Nephron progenitor cell (in vitro differentiated cells): ENCODE measurements around the gene FAM20A.

ENCODE experiments used
- DNase-seq: peaks from one replicate; pipeline ENCODE4 v3.0.0; 2021
- H3K27ac Mint-ChIP-seq: 2 replicates; pipeline ENCODE4 v1.8.0; 2021; ENCODE audit warnings: mild to moderate bottlenecking, moderate library complexity, mixed read lengths
- H3K27me3 Mint-ChIP-seq: 2 replicates; pipeline ENCODE4 v1.8.0; 2021; ENCODE audit warnings: mild to moderate bottlenecking, low read depth, mixed read lengths; ENCODE audit not compliant: poor library complexity
- H3K36me3 Mint-ChIP-seq: 2 replicates; pipeline ENCODE4 v1.8.0; 2021; ENCODE audit warnings: low read depth, mixed read lengths
- H3K4me1 Mint-ChIP-seq: 2 replicates; pipeline ENCODE4 v1.8.0; 2021; ENCODE audit warnings: mixed read lengths
- H3K4me3 Mint-ChIP-seq: 2 replicates; pipeline ENCODE4 v1.8.0; 2021; ENCODE audit warnings: mild to moderate bottlenecking, moderate library complexity, mixed read lengths
- H3K9me3 Mint-ChIP-seq: 2 replicates; pipeline ENCODE4 v1.8.0; 2021; ENCODE audit warnings: mild to moderate bottlenecking, moderate library complexity, mixed read lengths
- CTCF ChIP-seq: fragments of 200-600 bp; sonication (generic); IDR thresholded peaks from 2 replicates; pipeline ENCODE4 v1.5.0; 2021; ENCODE audit warnings: antibody characterized with exemption

FAM20A gene

GRCh38 chr17:68512247-68512959, 88.8 kb downstream of the FAM20A start, which contains the start of gene PRKAR1A:
Gene PRKAR1A (plus strand): TSS chr17:68512430. CDS start chr17:68515400, 2,970 bp downstream.
- peak; percentile 92 for DNase-seq
- no peak for TF ChIP-seq CTCF

GRCh38 chr17:68511671-68512246, 89.4 kb downstream of the FAM20A start:
- no peak for TF ChIP-seq CTCF
- no peaks in the 10 kb centered on the region for H3K27me3 Mint-ChIP-seq
- H3K9me3 Mint-ChIP-seq = peaks cover 3% of the 10 kb centered on the region
- peaks cover 18% of the 10 kb centered on the region for H3K36me3 Mint-ChIP-seq
- DNase-seq = peak; percentile 86
- peak overlapping the region; percentile 96 for H3K4me3 Mint-ChIP-seq
- H3K4me1 Mint-ChIP-seq = peaks cover 70% of the 10 kb centered on the region
- peak overlapping the region; percentile 100 for H3K27ac Mint-ChIP-seq

More at GRCh38 chr17:68512247-68512959, 88.8 kb downstream of the FAM20A start, which contains the start of gene PRKAR1A:
- Mint-ChIP-seq H3K4me3 (peak within 1 kb of the TSS; percentile 98), H3K4me1 (peaks cover 75% of the 10 kb centered on the region), H3K36me3 (peaks cover 25% of the 10 kb centered on the region), H3K27me3 (no peaks in the 10 kb centered on the region), H3K27ac (peak within 1 kb of the TSS; percentile 100), H3K9me3 (peaks cover 4% of the 10 kb centered on the region)

GRCh38 chr17:68511254-68511670, 89.9 kb downstream of the FAM20A start:
- H3K9me3 Mint-ChIP-seq = no peaks in the 10 kb centered on the region
- peaks cover 68% of the 10 kb centered on the region for H3K4me1 Mint-ChIP-seq
- DNase-seq = no peak
- peak overlapping the region; percentile 96 for H3K27ac Mint-ChIP-seq
- peaks cover 13% of the 10 kb centered on the region for H3K36me3 Mint-ChIP-seq
- H3K27me3 Mint-ChIP-seq = no peaks in the 10 kb centered on the region
- peak overlapping the region; percentile 88 for H3K4me3 Mint-ChIP-seq
- no peak for TF ChIP-seq CTCF

- no peaks in the 10 kb centered on the region for H3K36me3 Mint-ChIP-seq
- no peak for TF ChIP-seq CTCF
- H3K27me3 Mint-ChIP-seq = peaks cover 11% of the 10 kb centered on the region
- H3K9me3 Mint-ChIP-seq = no peaks in the 10 kb centered on the region
- H3K4me3 Mint-ChIP-seq = peak overlapping the region; percentile 88
- H3K4me1 Mint-ChIP-seq = peaks cover 55% of the 10 kb centered on the region
- peak overlapping the region; percentile 58 for H3K27ac Mint-ChIP-seq
- DNase-seq = peak; percentile 20
Measured at GRCh38 chr17:68509141-68510057, 91.8 kb downstream of the FAM20A start.

- no peak for DNase-seq
- H3K4me3 Mint-ChIP-seq = no peak overlapping the region
- no peak overlapping the region for H3K27ac Mint-ChIP-seq
- H3K36me3 Mint-ChIP-seq = no peaks in the 10 kb centered on the region
- peaks cover 42% of the 10 kb centered on the region for H3K4me1 Mint-ChIP-seq
- H3K9me3 Mint-ChIP-seq = peaks cover 8% of the 10 kb centered on the region
- H3K27me3 Mint-ChIP-seq = peaks cover 15% of the 10 kb centered on the region
- no peak for TF ChIP-seq CTCF
Measured at GRCh38 chr17:68507576-68507975, 93.6 kb downstream of the FAM20A start.
